Thymus (tissue), 14 donors: ENCODE results near the gene PDE2A. TPM values are rescaled to one million over a fixed set of nuclear protein-coding genes. Genes with fewer than 3 reads are reported as not detected.

Source experiments
- DNase-seq, 9 donors: peaks; one replicate each; pipeline ENCODE4 v3.0.0-alpha.2; 2013; ENCODE audit warnings: low spot score in 9 of 9, low read depth in 6 of 9, missing footprints in 1 of 9
- H3K27ac ChIP-seq, 2 donors: one replicate each; pipeline ENCODE4 v1.5.1; 2013; ENCODE audit warnings: control low read depth in 1 of 2, low read depth in 1 of 2, low read length in 1 of 2, mild to moderate bottlenecking in 1 of 2, moderate library complexity in 1 of 2
- H3K27me3 ChIP-seq, 2 donors: one replicate each; pipeline ENCODE4 v1.5.1; 2013; ENCODE audit warnings: low read length in 1 of 2; ENCODE audit not compliant: control insufficient read depth in 2 of 2, insufficient read depth in 1 of 2
- H3K36me3 ChIP-seq, 2 donors: one replicate each; pipeline ENCODE4 v1.5.1; 2013; ENCODE audit warnings: low read length in 1 of 2, mild to moderate bottlenecking in 1 of 2, moderate library complexity in 1 of 2; ENCODE audit not compliant: control insufficient read depth in 2 of 2, insufficient read depth in 2 of 2
- H3K4me1 ChIP-seq, 2 donors: one replicate each; pipeline ENCODE4 v1.5.1; 2013; ENCODE audit warnings: low read length in 2 of 2; ENCODE audit not compliant: control insufficient read depth in 2 of 2, insufficient read depth in 2 of 2
- H3K4me3 ChIP-seq, 2 donors: one replicate each; pipeline ENCODE4 v1.5.1; 2013; ENCODE audit warnings: low read length in 2 of 2, control low read depth in 1 of 2, mild to moderate bottlenecking in 1 of 2
- H3K9me3 ChIP-seq, 2 donors: one replicate each; pipeline ENCODE4 v1.5.1; 2013; ENCODE audit warnings: low read length in 1 of 2, mild to moderate bottlenecking in 1 of 2; ENCODE audit not compliant: control insufficient read depth in 2 of 2, insufficient read depth in 1 of 2
- WGBS: extraction: QIAGEN DNeasy Blood & Tissue Kit; methylation state at CpG from one replicate; pipeline ENCODE4 v1.1.7; 2013; 5-methylcytosine and 5-hydroxymethylcytosine counted together
- long read RNA-seq, 10 donors: transcript quantifications; one replicate each; lab custom pipeline, GENCODE V29; 2026
- polyA plus RNA-seq: library from polyadenylated mRNA; stranded (reverse); fragments of 200-250 nt; gene quantifications from one replicate; pipeline ENCODE4 v1.2.3, GENCODE V29; 2013
- total RNA-seq: library from RNA; stranded (reverse); fragments of 120-200 nt; gene quantifications from one replicate; pipeline ENCODE4 v1.2.4, GENCODE V29; 2013
- donor health status: healthy.

PDE2A gene
- total RNA-seq (1.1 TPM), polyA plus RNA-seq (16.9 TPM)
- long read RNA-seq, donor 1: 0 reads
- long read RNA-seq, donor 2: 0 reads
- long read RNA-seq, donor 3: 0 reads
- long read RNA-seq, donor 4: 0 reads
- long read RNA-seq, donor 5, full-length matches to known transcripts: 1 of 1 reads
- long read RNA-seq, donor 5, partial matches to known transcripts: 0 of 1 reads
- long read RNA-seq, donor 5, other reads (novel, unspliced or antisense): 0 of 1 reads
- long read RNA-seq, donor 6: 0 reads
- long read RNA-seq, donor 7: 0 reads
- long read RNA-seq, donor 8: 0 reads
- long read RNA-seq, donor 9: 0 reads
- long read RNA-seq, donor 10: 0 reads

DNA sequence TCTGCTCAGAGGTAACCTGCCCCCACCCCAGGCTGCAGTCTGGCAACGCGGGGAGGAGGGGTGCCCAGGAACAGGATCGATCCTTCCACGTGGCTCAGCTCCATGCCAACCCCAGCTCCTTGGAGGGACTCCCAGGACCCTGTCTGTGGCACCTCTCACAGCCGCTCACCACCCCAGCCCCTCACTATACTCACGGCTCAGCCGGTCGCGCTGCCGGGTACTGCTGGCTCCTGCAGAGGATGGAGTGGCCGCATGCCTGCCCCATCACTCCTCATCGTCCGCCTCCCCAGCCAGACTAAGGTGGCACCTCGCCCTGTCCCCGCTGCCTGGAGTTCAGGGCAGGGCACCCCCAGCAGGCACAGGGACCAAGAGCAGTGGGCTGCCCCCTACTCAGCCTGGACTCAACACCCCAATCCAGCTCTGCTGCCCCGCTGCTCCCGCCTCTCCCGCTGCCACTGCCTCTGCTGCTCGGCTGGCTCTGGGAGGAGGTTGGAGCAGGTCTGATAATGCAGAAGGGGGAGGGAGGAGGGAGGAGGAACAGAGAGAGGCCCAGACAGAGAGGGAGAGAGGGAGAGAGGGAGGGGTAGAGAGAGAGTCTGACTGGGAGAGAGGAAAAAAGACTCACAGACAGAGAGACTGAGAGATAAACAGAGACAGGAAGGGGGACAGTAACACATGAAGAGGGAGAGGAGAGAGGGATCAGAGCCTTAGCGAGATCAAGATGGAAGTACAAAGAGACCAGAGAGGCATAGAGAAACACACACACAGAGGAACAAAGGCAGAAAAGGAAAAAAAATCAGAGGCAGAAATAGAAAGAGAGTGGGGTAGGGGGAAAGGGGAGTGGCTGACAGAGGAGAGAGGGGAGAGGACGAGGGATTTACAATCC lies at the start of gene PDE2A:
Gene PDE2A (minus strand): TSS at position 480 of the 886 bp plus-strand sequence. CDS start 215 bp downstream, at position 265.
- Histone ChIP-seq H3K4me3 (no peak within 1 kb of the TSS), H3K36me3 (no peaks in the 10 kb centered on the region), H3K27ac (no peak within 1 kb of the TSS), H3K27me3 (peaks cover 13 to 93% of the 10 kb centered on the region in 2 donors), H3K9me3 (peaks cover 0 to 6% of the 10 kb centered on the region in 2 donors), H3K4me1 (no peaks in the 10 kb centered on the region)
- 12% methylated on average over 21 of the region's 21 CpGs for WGBS
- DNase-seq: no peak

DNA sequence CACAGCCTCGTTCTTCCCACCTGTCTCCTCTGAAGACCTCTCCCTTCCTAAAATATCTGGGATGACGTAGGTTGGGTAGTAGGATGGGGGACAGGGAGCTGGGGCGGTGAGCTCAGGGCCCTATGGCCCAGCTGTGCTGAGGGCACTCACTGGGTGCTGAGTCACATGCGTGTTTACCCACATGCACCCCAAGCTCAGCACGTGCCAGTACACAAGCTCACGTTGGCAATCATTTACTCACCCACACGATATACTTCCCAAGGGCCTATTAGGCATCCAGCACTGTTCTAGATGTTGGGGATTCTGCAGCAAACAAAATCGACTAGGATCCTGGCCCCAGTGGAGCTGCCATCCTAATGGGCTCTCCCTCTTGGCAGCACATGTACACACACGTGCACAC lies 49.3 kb upstream of the PDE2A start:
- no peak for DNase-seq
- 95% methylated on average over 9 of the region's 9 CpGs for WGBS
- peaks cover 26 to 47% of the 10 kb centered on the region in 2 donors for H3K4me1 ChIP-seq
- H3K27ac ChIP-seq: no peak overlapping the region
- H3K27me3 ChIP-seq: no peaks in the 10 kb centered on the region
- peaks cover 12 to 29% of the 10 kb centered on the region in 2 donors for H3K36me3 ChIP-seq
- no peak overlapping the region for H3K4me3 ChIP-seq
- H3K9me3 ChIP-seq: no peaks in the 10 kb centered on the region

DNA sequence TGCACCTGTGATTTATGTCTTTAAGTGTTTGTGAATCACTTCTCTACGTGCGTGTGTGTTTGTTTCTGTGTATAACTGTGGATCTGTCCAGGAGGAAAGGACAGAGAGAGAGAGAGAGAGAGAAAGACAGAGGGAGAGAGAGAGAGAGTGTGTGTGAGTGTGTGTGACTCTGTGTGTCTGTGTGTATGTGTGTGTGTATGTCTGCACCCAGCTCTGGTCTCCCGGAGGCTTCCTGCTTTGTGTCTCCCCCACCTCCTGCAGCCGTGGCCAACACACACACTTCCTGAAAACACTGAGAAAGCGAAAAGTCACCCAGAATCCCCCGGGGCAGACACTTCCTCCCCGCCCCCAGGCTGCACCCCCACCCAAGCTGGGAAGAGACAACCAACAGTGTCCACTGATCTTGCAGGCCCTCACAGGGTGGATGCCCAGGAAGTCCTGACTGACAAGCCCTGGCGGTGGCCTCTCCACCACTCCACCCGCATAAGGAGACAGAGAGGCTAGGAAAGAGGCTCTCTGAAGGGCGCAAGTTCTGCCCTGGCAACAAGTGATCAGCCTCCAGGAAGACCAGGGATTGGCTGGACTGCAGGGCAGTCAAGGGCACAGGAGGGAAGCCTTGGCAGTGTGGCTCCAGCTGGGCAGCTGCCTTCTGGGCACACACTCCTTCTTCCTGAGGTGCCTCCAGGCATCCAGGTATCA lies 48.0 kb upstream of the PDE2A start:
- Histone ChIP-seq H3K27ac (peak overlapping the region; percentile 95 to 97), H3K36me3 (peaks cover 19 to 36% of the 10 kb centered on the region in 2 donors), H3K9me3 (no peaks in the 10 kb centered on the region), H3K4me3 (peak overlapping the region; percentile 67 to 83), H3K27me3 (no peaks in the 10 kb centered on the region), H3K4me1 (peaks cover 26 to 50% of the 10 kb centered on the region in 2 donors)
- DNase-seq: peak; percentile 80 to 96 (median 90)
- 0% methylated on average over 10 of the region's 10 CpGs for WGBS

DNA sequence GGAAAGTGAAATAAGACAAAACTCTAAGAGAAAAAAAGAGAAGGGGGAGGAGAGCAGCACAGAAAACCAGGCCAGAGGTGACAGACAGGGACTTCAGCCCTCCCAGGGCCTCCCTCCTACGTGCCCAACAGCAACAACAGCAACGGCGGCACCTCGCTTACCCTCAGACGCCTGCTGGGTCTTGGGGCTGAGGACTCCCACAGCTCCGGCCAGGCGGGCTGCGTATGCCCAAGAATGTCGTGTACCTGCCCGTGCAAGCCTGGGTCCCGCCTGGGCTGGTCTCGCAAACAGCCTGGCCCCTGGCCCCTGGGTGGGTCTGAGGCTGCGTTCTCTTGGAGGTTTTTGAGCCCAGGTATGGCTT lies 47.4 kb upstream of the PDE2A start:
- Histone ChIP-seq H3K27me3 (no peaks in the 10 kb centered on the region), H3K9me3 (no peaks in the 10 kb centered on the region), H3K4me1 (peaks cover 26 to 50% of the 10 kb centered on the region in 2 donors), H3K27ac (peak overlapping the region; percentile 95 to 97), H3K4me3 (peak overlapping the region; percentile 67 to 83), H3K36me3 (peaks cover 23 to 39% of the 10 kb centered on the region in 2 donors)
- WGBS: 6% methylated on average over 13 of the region's 13 CpGs
- DNase-seq: peak in 3 of 9 donors; percentile 32 to 40 (median 34)

DNA sequence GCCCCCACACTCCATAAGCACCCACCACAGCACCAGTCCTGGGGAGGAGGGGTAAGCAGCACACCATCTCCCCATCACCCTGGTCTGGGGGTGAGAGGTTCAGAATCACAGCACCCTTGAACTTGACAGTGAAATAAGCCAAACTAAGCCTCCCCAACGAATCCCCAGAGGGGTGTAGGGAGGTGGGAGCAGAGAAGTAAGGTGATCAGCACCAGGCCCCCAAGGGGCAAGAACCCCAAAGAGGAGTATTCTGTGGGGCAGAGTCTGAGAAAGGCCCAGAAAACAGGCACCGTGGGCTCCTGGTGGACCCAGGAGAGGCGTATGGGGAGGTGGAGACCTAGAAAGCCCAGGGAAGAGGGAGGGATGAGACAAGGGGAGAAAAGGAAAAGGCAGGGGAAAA lies 47.1 kb upstream of the PDE2A start:
- H3K27me3 ChIP-seq: no peaks in the 10 kb centered on the region
- no peaks in the 10 kb centered on the region for H3K9me3 ChIP-seq
- H3K4me1 ChIP-seq: peaks cover 26 to 54% of the 10 kb centered on the region in 2 donors
- WGBS: 27% methylated on average over 3 of the region's 3 CpGs
- DNase-seq: no peak
- H3K27ac ChIP-seq: peak overlapping the region; percentile 95 to 97
- H3K4me3 ChIP-seq: peak overlapping the region; percentile 67 to 83
- peaks cover 23 to 37% of the 10 kb centered on the region in 2 donors for H3K36me3 ChIP-seq

DNA sequence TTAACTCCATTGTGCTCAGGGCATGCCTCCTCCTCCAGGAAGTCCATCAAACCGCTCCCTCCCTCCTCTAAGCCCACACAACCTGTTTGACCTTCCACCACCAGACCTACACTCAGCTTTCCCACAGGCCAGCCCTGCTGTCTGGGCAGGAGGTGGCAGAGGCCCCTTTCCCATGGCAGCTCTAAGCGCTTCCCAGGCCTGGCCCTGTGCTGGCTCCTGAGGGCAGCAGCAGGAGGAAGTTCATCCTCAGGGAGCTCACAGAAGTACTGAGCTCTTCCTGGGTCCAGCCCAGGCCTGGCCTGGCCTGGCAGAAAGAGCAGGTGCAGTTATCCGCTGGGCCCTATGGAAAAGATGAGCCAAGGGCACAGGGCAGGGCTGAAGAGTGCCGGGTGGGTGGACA lies 46.6 kb upstream of the PDE2A start:
- H3K4me1 ChIP-seq: peaks cover 26 to 55% of the 10 kb centered on the region in 2 donors
- 96% methylated on average over 4 of the region's 4 CpGs for WGBS
- no peaks in the 10 kb centered on the region for H3K27me3 ChIP-seq
- H3K4me3 ChIP-seq: peak overlapping the region; percentile 67 to 83
- no peaks in the 10 kb centered on the region for H3K9me3 ChIP-seq
- no peak overlapping the region for H3K27ac ChIP-seq
- DNase-seq: no peak
- peaks cover 19 to 33% of the 10 kb centered on the region in 2 donors for H3K36me3 ChIP-seq

DNA sequence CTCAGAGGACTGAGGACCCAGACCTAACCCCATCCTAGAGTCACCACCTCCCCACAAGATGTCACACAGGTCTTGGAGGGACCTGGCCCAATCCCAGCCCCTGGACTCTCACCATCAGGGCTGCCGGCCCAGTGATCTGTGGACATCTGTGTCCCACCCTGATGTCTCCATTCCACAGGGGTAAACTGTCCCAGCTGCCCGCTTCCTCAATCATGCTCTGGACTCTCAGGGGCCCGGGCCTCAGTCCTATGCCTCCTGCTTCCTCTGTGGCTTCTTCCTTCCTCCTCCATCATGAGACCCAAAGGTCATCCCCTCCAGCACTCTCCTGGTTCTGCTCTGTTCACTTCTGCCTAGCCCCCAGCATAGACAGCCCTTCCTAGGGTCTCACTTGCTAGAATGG lies 45.8 kb upstream of the PDE2A start:
- H3K36me3 ChIP-seq: peaks cover 19 to 36% of the 10 kb centered on the region in 2 donors
- H3K27me3 ChIP-seq: no peaks in the 10 kb centered on the region
- H3K4me3 ChIP-seq: peak overlapping the region in 1 of 2 donors; percentile 83
- H3K27ac ChIP-seq: no peak overlapping the region
- H3K4me1 ChIP-seq: peaks cover 25 to 47% of the 10 kb centered on the region in 2 donors
- WGBS: 76% methylated on average over 3 of the region's 3 CpGs
- H3K9me3 ChIP-seq: no peaks in the 10 kb centered on the region
- DNase-seq: no peak

DNA sequence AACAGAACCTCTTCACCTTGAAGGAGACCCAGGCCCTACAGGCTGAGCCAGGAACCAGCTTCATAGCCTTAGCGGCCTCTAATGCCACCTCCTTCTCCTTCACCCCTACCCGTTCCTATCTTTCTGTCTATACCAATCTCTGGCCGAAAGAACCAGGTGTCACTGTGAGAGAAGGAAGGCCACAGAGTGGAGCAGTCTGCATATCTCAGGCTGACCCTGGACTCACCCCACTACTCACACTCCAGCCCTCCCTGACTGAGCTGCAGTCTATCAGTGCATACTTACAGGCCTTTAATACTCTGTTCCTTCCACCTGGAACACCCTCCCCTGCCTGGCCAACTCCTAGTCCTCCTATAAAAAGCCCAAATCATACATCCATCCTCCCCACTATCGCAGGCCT lies 45.3 kb upstream of the PDE2A start:
- Histone ChIP-seq H3K27me3 (no peaks in the 10 kb centered on the region), H3K36me3 (peaks cover 20 to 40% of the 10 kb centered on the region in 2 donors), H3K9me3 (no peaks in the 10 kb centered on the region), H3K4me3 (no peak overlapping the region), H3K4me1 (peaks cover 24 to 46% of the 10 kb centered on the region in 2 donors), H3K27ac (no peak overlapping the region)
- WGBS: 96% methylated on average over 4 of the region's 4 CpGs
- no peak for DNase-seq
